SHP77 treated with DMSO at 0.1 percent for 48 hours (cell line): ENCODE data around the gene MEIS1.
"Not testable (repeated sequence)": the region's sequence is repeated elsewhere in the genome, so short reads cannot be mapped to it uniquely, and the experiment has no call there.

Source experiments
- DNase-seq: peaks from one replicate; lab custom pipeline; 2025; lab: John Stamatoyannopoulos, UW

MEIS1 gene

DNA sequence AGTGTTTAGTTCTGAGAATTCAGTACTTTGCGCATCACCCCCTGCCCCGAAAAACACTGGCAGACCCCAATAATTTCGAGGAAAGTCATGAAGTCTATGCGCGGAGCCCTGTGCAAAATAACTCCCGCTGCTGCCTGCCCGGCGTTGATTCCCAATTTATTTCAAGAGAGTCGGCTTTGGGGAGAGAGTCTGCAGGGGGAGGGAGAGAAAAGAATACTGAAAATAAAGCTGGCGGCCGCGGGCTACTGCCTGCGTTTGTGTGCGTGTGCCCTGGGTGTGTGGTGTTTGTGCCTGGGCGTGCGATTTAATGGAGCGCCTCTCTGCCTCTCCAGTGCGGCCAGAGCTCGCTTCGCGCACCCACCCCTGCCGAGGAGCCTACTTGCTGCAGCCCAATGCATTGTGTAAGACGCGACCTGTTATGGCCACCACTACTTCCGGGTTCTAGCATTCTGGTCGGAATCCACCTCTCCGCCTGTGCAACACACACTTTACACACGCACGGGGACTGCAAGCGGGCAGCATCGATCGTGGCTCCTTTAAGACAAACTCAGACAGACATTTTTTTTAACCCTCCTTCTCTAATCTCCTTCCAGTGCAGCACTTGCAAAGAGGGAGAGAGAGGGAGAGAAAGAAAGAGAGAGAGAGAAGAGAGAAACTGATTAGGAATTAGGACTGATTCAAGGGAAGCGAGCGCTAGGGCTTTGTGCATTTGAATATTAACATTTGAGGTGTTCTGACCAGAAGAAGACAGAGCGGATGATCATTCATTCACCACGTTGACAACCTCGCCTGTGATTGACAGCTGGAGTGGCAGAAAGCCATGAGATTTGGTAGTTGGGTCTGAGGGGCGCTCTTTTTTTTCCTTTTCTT is at the start of gene MEIS1:
Gene MEIS1, plus strand, starts transcription at position 447 of the 870 bp plus-strand sequence. CDS start 732 bp downstream, outside the sequence.
- DNase-seq, result peak; percentile 86

DNA sequence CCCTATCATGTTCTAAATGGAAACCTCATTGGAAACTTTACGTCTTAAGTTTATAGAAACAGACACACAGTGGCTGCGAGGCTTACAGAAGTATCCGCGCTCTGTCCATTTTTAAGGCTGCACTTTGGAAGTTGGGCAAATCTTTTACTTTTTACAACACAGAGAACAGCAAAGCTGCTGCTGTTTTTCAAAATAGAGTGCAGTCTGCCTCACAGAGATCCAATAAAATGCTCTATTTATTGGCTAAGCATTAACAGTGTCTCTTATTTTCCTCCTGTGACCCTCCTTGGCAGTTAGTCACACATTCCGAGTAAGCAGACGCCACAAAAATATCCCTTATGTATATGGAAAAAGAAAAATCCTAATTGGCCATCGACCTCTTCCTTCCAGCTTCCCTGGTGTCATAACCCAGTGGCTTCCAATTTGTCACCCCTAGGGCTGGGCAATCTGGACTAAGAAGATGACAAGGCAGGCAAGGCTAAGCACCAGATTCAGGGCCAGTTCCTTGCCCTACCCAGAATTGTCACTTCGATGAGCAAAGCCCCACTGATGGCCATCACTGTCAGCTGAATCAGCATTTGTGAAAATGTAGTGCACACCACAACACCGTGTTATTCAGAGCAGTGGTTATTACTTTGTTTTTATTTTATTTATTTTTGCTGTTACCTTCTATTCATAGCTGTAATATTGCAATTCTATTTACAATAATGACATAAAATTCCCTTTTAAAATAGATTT is 47.7 kb upstream of the MEIS1 start:
- DNase-seq, result no peak

DNA sequence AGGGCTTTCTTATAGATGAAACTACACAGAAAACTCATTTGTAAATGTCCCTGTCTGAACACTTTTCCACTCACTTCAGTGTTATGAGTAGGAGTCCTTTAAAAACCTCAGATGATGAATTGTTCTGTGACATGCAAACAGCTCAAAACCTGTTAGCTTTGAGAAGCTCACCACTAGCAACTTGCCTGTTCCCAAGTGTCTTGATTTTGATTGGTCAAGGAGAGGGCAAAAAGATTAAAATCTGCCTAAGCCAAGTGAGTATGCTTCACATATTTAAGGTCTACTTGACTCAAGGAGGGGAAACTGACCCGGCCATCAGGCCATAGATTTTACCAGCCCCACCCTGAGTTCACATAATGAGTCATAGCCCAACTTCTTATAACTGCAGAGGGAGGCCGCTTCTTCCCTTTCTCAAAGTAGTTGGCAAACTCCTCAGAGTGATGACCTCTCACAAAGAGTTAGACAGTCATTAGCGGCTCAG is 45.2 kb upstream of the MEIS1 start:
- DNase-seq, result no peak

DNA sequence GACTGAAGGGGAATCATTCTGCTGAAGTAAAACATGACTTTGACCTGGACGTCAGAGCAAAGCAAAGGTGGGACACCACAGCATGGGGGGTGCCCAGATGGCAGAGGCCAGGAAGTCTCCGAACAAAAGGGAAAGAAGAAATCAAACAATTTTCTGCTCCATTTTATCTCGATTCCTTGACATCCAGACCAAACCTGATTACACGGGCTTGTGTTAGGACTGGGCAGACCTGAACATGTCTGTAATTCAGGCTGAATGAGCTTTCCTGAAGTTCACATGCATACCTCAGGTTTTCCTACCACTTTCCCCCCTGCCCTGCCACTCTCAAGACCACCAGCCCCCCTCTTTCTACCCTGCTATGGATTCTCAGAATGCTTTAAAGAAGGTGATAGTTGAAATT is 44.8 kb upstream of the MEIS1 start:
- no peak for DNase-seq

DNA sequence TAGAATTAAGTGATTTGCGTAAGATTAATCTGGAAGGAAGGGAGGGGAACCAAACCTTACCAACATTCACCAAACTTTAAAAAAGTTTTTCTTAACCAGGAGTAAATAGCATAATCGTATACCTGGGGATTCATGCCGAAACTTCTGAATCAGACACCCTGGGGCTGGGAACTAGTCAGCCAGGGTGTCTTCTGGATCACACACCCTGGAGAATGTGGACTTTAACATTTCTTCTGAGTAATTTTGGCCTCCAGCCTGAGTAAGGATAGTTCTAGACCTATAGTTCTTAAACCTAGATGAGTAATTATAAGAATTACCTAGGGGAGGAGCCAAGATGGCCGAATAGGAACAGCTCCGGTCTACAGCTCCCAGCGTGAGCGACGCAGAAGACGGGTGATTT is 44.1 kb upstream of the MEIS1 start:
- DNase-seq, result no peak

DNA sequence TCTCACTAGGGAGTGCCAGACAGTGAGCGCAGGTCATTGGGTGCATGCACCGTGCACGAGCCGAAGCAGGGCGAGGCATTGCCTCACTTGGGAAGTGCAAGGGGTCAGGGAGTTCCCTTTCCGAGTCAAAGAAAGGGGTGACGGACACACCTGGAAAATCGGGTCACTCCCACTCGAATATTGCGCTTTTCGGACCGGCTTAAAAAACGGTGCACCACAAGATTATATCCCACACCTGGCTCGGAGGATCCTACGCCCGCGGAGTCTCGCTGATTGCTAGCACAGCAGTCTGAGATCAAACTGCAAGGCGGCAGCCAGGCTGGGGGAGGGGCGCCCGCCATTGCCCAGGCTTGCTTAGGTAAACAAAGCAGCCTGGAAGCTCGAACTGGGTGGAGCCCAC is 43.7 kb upstream of the MEIS1 start:
- not testable (repeated sequence) for DNase-seq

DNA sequence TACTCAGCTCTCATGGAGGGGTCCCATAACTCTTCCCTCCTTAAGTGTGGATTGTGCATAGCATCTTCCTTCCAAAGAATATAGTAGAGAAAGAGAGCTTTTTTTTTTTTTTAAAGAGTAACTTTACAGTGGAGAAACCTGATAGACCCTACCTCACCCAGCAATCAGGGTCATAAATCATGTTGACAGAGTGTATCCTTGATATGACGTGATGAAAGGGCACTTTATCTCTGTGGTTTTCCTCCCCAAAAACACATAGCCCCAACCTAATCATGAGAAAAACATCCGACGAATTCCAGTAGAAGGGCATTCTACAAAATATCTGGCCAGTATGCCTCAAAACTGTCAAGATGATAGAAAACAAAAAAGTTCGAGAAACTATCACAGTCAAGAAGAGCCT is 29.5 kb upstream of the MEIS1 start:
- DNase-seq, result no peak

DNA sequence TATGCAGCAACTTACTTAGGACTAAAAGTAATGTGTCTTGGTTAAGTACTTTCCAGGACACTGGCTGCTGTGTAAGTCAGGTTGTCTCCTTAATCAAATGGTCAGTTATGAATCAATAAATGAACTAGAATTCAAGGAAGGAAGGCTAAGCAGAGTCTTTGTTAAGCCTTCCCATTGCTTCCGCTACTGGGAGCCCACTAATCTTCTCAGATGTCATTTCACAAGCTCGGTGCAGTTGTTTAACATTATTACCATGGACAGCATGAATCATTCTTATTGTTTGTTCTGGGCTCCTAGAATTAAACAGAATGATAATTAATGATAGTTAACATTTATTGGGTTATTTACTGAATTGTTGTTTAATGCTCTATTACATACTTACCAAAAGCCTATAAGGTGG is 26.0 kb upstream of the MEIS1 start:
- DNase-seq, result no peak

DNA sequence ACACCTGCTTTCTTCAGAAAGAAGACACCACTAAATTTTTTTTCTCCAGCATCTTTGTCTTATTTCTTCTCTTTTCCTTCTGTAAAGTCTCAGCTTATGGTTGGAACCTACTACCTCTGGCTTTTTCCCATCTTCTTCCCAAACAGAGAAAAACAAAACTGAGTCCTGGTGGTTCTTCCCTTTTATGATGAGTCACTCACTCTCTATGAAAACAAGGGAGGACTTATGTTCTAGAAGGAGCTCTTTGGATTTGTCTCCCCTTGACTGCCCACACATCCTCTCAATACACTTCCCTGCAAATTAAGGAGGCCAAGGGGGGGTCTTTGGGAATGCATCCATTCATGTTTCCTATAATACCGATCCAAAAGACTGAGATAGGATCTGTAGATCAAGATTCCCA is 22.1 kb upstream of the MEIS1 start:
- no peak for DNase-seq

DNA sequence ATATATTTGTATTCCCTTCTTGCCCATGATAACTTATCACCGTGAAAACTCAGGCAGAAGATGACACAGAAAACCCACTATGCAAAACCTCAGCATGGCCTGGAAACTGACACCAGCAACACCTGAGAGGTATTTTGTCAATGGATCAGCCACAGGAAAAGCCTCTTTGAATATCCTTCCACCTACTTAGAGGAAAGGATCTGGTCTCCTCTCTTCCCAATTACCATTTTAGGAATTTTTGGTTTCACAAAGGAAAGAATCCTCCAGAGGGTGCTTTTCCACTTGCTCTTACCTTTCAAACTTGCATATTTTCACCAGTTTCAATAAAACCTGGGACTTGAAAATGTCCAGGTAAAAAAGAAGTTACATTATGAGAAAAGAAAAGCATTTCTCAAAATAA is 20.0 kb upstream of the MEIS1 start:
- no peak for DNase-seq

DNA sequence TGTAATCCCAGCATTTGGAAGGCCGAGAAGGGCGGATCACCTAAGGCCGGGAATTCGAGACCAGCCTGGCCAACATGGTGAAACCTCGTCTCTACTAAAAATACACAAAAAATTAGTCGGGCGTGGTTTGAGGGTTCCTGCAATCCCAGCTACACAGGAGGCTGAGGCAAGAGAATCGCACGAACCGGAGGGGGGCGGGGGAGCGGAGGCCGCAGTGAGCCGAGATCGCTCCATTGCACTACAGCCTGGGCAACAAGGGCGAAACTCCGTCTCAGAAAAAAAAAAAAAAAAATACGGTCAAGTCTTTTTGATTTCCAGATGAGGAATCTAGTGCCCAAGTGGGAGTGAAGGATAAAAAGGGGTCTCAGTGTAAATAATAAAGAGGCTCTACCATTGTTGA is 16.5 kb upstream of the MEIS1 start:
- no peak for DNase-seq

DNA sequence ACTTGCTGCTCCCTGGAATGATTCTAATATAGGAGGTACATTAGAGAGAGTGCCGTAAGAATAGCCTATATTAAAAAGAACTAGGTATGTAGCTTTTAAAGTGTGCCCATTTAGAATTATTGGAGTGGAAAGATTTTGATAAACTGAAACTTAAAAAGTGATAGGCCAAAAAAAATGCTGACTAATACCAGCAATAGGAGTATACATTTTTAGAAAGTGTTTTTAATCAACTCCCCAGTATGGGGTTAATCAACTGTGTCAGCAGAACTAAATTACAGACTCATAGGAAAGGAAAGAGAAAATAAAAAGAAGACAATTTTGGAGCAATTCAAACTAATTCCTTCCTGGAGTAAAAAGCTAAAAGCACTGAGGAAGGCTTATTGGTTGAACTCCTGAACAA is 13.3 kb upstream of the MEIS1 start:
- no peak for DNase-seq

DNA sequence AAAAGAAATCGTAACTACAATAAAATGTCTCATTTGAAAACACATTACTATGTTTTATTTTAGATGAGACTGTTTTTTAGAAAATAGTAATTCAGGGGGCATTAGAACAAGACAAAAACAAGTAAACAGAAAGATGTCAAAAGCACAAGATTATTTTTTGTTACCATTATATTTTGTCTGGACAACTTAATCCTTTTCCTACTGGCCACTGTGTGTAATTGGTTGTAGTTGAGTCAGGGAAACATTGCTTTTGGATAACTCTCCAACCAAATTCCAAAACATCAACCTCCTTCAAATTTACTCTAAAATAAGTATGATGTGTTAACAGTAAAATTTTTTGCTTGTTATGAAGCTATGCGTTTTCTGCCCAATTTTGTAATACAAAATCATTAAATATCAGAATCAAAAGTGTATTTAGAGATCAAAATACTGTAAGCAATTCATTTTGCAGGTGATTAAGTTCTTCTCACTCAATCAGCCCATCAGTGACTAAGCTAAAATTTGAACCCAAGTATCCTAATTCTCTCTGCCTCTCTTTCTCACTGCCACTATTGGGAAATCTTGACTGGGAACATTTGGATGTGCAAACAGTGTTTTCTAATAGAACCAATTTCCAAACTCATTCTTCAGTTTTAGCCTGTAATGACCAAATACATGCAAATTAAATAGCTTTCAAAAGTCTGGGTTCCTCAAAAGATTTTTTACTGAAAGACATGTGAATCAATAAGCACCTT is 11.4 kb upstream of the MEIS1 start:
- DNase-seq, result no peak

DNA sequence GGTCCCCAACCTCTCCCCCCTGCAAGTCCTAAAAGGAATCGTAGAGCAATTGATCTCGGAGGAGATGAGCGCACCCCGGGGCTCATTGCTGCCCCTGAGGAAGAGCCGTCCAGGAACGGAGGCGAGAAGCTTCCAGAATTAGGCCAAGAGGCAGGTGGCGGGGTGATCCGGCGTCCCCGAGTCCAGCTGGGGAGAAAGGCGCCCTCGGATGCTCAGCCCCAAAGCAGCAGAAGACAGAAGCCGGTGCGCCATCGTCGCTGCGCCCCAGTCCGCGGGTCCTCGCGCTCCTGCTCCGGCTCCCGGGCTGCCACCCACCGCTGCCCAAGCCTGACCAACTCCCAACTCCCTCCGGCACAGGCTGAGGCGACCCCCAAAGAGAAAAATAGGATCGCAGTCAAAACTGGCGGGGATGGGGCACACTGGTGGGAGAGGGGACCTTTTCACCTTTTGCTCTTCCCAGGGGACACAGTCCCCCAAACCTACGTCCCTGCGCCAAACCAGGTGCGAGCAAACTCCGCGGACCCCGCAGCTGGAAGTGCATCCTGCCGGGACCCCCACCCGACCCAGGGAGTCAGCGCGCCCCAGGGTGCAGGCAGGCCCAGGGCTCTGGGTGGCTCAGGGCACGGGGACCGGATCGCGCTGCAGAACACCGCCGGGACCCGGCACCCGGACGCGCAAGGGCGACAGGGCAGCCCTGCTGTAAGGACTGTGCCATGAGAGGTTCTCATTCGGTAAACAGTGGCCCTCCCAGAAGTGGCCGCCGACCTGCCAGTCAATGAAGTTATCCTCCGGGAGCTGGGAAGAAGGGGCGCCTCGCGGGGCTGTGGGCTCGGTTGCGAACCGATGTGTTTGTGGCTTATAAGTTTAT is 8.4 kb upstream of the MEIS1 start:
- no peak for DNase-seq

DNA sequence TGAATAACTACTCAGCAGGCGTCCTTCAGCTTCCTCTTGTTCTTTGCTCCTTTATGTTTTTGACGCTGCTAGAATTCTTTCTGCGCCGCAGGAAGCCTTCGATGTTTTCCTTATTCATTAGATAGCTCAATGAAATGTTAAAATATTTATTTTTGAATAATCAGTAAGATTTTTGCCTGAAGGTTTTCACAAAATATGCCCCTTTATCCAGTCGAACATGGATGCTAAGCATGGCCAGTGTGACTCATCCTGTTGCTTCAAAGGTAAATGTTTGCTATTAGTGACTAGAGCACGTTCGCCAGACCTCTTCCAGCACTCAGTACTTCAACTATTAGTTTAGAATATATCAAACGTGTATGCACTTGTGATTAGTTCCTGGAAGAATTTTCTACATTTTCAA is 7.6 kb upstream of the MEIS1 start:
- DNase-seq, result peak; percentile 38

DNA sequence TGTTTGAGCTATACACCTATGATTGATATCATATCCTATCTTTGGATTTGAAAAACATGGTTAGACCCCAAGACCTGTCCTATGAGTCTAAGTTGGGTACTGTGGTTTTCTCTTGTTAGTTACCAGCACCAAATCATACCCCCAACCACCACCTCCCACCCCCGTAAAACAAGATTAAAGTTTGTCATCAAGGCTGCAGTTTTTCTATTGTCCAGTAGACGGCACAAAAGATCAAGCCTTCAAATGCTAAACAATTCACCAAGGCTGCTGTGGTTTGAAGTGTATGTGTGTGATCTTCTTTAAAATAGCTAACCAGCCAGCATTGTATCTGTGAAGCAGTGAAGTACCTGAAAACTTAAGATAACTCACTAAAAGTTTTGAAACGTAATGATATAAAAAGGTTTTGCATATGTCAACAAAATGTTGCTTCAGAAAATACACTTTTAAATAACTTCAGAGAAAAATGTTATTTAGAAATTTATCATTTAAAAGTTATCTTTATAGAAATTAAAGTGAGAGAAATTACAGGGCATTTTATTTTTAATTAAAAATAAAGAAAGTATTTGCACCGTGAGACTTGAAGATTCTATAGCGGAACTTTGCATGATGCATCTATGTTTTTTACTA is 5.8 kb upstream of the MEIS1 start:
- peak; percentile 56 for DNase-seq

DNA sequence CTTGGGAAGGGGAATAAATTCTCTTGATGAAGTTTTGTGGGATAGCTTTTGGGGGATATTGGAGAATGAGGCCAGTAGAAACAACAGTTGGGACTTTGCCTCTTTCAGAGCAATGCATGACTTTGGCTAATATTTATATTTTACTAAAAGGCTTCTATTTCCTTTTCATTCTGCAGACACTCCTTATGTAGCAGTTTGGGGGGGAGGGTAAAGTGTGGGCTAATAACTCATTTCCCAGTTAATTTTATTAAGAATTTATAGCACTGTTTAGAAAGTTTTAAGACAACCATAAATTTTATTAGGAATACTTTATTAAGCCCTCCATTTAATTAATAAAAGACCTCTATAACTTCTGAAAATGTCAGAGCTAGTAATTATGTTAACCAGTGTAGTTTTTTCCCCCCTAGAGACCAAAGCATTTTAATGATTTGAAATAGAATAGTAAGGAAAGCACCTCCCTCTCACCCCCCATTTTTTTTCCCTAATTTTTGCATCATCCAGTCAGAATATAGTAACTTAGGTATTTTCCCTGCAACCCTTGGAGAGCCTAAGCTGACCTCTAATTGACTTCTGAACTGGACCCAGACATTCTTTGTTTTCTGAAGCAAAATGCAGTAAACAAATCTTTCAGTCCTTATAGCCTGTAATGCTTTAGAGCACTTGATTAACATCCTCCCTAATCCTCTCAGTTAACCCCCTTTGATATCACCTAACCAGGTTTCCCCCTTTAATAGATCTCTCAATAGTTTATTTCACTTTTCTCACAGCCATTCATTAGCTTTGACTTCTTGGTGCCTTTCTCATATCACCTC is 5.0 kb upstream of the MEIS1 start:
- no peak for DNase-seq

DNA sequence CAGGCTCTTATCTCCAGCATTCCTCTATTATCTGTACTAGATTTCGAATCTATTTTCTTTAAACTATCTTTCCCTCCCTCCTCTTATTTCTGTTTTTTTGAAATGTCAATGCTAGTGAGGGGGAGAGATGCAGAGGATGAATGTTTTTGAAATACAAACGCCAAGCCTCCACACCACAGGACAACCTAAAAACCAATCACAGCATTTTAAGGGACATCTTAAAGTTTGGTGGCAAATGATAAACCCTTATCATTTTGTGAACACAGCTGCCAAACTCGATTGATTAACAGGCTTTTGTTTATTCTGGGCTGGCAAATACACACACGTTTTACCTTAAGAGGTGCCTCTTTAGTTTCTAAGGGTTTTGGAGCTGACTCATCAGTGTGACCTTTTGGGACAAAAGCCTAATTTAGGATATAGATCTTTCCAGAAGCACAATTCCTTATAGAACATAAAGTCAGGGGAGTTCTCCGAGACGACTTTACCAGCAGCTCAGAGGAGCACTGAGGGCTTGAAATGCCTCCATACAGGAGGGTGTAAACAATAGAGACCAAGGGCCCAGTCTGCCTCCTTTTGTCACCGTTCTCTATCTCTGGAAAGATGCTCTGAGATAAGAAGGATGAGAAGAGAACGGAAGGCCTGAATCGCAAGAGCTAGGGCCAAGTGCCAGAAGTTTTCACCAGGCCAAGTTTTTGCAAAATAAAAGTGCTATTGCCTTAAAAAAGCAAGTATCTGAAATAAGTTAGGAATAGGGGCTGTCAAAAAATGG is 4.2 kb upstream of the MEIS1 start:
- no peak for DNase-seq

DNA sequence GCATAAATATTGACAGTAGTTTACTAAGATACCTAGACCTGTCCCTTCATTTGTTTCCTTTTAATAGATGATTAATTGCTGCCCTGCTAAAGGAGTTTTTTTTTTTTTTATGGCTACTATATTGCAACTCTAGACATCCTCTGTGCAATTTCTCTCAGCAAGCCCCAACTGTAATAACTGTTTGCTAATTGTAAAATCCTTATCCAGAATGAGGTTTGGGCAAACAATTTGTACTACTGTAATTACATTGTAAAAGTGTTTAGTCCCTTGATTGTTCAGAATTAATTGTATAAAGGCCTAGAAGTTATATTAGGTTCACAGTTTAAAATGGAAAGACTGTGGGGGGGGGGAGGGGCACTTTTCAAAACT is 3.7 kb upstream of the MEIS1 start:
- no peak for DNase-seq
